ENCODE data around the gene RPAP2. TPM values are rescaled to one million over a fixed set of nuclear protein-coding genes. Genes with fewer than 3 reads are reported as not detected.

The RPAP2 gene
- polyA plus RNA-seq, 3 donors, result 4.4 to 7.8 (median 7.3) TPM

DNA sequence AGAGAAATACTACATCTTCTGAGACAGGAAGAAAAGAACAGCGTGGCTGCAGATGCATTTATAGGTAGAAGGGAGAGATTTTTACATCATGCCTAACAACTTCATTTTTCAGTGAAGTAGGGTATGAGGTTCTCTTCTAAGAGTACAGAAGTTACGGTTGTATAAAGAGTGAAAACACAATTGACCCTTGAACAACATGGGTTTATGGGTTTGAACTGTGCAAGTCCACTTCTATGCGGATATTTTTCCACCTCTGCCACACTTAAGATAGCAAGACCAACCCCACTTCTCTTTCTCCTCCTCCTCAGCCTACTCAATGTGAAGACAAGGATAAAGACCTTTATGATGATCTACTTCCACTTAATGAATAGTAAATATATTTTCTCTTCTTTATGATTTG is 64.5 kb downstream of the RPAP2 start:
- H3K4me3 Mint-ChIP-seq, result no peak overlapping the region
- no peak for DNase-seq
- H3K79me2 ChIP-seq (ENCODE audit: insufficient read depth, low read length), result no peaks in the 10 kb centered on the region
- H3K9ac ChIP-seq (ENCODE audit: insufficient read depth, low read length, poor library complexity, severe bottlenecking), result no peak overlapping the region
- no peaks in the 10 kb centered on the region for H3K9me3 ChIP-seq (replicated peaks in 1 of 2; ENCODE audit: control insufficient read depth in 1 of 2, insufficient read depth in 1 of 2, low read length in 2 of 2)
- no peak overlapping the region for H3K4me2 ChIP-seq (replicated peaks; ENCODE audit: extremely low read depth, low read length, poor library complexity, severe bottlenecking)
- no peak overlapping the region for H3K4me3 ChIP-seq (replicated peaks in 1 of 3; ENCODE audit: low read depth in 2 of 3, low read length in 3 of 3)
- intact Hi-C loops (cut with micrococcal nuclease), result no loop called here
- H3K27ac ChIP-seq (ENCODE audit: low read depth in 1 of 2, low read length in 2 of 2), result no peak overlapping the region
- H2AFZ ChIP-seq (ENCODE audit: insufficient read depth, low read depth, low read length, poor library complexity, severe bottlenecking), result no peak overlapping the region
- H3K36me3 ChIP-seq (replicated peaks in 1 of 2; ENCODE audit: control insufficient read depth in 1 of 2, insufficient read depth in 2 of 2, low read length in 2 of 2), result peaks cover 4 to 11% of the 10 kb centered on the region in 2 donors
- H3K27me3 ChIP-seq (ENCODE audit: control insufficient read depth in 2 of 2, insufficient read depth in 2 of 2, low read length in 2 of 2), result no peaks in the 10 kb centered on the region
- H3K27me3 Mint-ChIP-seq (ENCODE audit: low read depth in 3 of 3), result no peaks in the 10 kb centered on the region
- no peak overlapping the region for H3K27ac Mint-ChIP-seq
- H3K36me3 Mint-ChIP-seq, result peaks cover 29 to 40% of the 10 kb centered on the region in 2 donors
- no peaks in the 10 kb centered on the region for H3K4me1 ChIP-seq (ENCODE audit: control insufficient read depth in 1 of 2, insufficient read depth in 2 of 2, low read length in 2 of 2)
- no peaks in the 10 kb centered on the region for H3K4me1 Mint-ChIP-seq
- no peaks in the 10 kb centered on the region for H4K20me1 ChIP-seq (ENCODE audit: insufficient read depth, low read length)
- no peaks in the 10 kb centered on the region for H3K9me3 Mint-ChIP-seq
- TF ChIP-seq, protein P1, sequence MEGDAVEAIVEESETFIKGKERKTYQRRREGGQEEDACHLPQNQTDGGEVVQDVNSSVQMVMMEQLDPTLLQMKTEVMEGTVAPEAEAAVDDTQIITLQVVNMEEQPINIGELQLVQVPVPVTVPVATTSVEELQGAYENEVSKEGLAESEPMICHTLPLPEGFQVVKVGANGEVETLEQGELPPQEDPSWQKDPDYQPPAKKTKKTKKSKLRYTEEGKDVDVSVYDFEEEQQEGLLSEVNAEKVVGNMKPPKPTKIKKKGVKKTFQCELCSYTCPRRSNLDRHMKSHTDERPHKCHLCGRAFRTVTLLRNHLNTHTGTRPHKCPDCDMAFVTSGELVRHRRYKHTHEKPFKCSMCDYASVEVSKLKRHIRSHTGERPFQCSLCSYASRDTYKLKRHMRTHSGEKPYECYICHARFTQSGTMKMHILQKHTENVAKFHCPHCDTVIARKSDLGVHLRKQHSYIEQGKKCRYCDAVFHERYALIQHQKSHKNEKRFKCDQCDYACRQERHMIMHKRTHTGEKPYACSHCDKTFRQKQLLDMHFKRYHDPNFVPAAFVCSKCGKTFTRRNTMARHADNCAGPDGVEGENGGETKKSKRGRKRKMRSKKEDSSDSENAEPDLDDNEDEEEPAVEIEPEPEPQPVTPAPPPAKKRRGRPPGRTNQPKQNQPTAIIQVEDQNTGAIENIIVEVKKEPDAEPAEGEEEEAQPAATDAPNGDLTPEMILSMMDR (IDR thresholded peaks at IDR 0.05), result no peak
- whole genome bisulfite sequencing (ENCODE audit: insufficient coverage), result no CpG with 5 or more reads among the region's 3 CpGs

DNA sequence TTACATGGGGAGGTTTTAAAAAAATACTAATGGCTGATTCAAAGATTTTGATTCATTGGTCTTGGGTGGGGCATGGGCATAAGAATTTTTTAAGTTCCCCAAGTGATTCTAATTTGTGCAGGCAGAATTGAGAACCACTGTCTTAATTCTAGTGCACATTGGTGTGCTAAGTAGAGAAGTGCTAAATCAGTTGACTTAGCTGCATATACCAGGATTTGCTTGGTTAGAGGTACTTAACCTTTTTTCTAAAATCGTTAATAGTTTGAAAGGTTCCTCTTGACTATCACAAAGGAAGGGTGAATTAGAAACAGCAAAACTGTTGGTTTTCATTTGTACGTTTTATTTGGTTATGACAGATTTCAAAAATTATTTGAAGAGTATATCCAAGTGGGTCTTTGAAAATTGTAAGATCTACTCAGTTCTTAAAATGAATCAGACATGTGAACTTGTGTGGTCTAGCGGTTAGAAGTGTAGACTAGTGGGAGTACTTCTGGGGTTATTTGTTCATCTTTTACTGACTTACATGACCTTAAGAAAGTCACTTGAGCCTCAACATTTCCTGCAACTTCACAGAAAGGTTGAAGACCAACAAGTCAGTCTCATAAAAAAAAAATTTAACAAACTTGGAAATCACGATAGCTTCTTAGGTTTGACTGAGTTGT is 66.7 kb downstream of the RPAP2 start:
- no peak overlapping the region for H3K4me3 Mint-ChIP-seq
- Histone ChIP-seq H4K20me1 (ENCODE audit: insufficient read depth, low read length) (no peaks in the 10 kb centered on the region), H3K4me2 (replicated peaks; ENCODE audit: extremely low read depth, low read length, poor library complexity, severe bottlenecking) (no peak overlapping the region), H3K79me2 (ENCODE audit: insufficient read depth, low read length) (no peaks in the 10 kb centered on the region), H3K27me3 (ENCODE audit: control insufficient read depth in 2 of 2, insufficient read depth in 2 of 2, low read length in 2 of 2) (no peaks in the 10 kb centered on the region), H2AFZ (ENCODE audit: insufficient read depth, low read depth, low read length, poor library complexity, severe bottlenecking) (no peak overlapping the region), H3K4me1 (ENCODE audit: control insufficient read depth in 1 of 2, insufficient read depth in 2 of 2, low read length in 2 of 2) (no peaks in the 10 kb centered on the region), H3K27ac (ENCODE audit: low read depth in 1 of 2, low read length in 2 of 2) (no peak overlapping the region), H3K4me3 (replicated peaks in 1 of 3; ENCODE audit: low read depth in 2 of 3, low read length in 3 of 3) (no peak overlapping the region), H3K9ac (ENCODE audit: insufficient read depth, low read length, poor library complexity, severe bottlenecking) (no peak overlapping the region), H3K9me3 (replicated peaks in 1 of 2; ENCODE audit: control insufficient read depth in 1 of 2, insufficient read depth in 1 of 2, low read length in 2 of 2) (no peaks in the 10 kb centered on the region), H3K36me3 (replicated peaks in 1 of 2; ENCODE audit: control insufficient read depth in 1 of 2, insufficient read depth in 2 of 2, low read length in 2 of 2) (peaks cover 5 to 22% of the 10 kb centered on the region in 2 donors)
- intact Hi-C loops (cut with micrococcal nuclease), result no loop called here
- WGBS (ENCODE audit: insufficient coverage), result no CpG with 5 or more reads among the region's 4 CpGs
- TF ChIP-seq, protein P1 (IDR thresholded peaks at IDR 0.05), result no peak
- no peaks in the 10 kb centered on the region for H3K27me3 Mint-ChIP-seq (ENCODE audit: low read depth in 3 of 3)
- H3K36me3 Mint-ChIP-seq, result peaks cover 29 to 37% of the 10 kb centered on the region in 2 donors
- H3K27ac Mint-ChIP-seq, result no peak overlapping the region
- no peaks in the 10 kb centered on the region for H3K4me1 Mint-ChIP-seq
- no peaks in the 10 kb centered on the region for H3K9me3 Mint-ChIP-seq
- DNase-seq, result no peak
